A549 (cell line): Measurements from ENCODE around the gene TREX2. TPM values are rescaled to one million over a fixed set of nuclear protein-coding genes. Genes with fewer than 3 reads are reported as not detected.

Experiments
- ATAC-seq, 2 experiments: fragments of 200-7000 bp in 1 of 2; fragments of >200 bp in 1 of 2; cut with Nextera tagmentation in 1 of 2; cut with Tn5 transposase in 1 of 2; 3 replicates each; pipeline versions ENCODE4 v1.8.0 to v1.9.1; 2018 to 2020; ENCODE audit warnings: mild to moderate bottlenecking in 1 of 2, moderate library complexity in 1 of 2
- CTCF ChIA-PET: fragments of 300-600 bp; sonication (Branson Sonifier 250); formaldehyde crosslinking; extraction: SDS; loops from one replicate; lab custom pipeline; 2021; ENCODE audit warnings: antibody characterized with exemption, inconsistent platforms; lab: Yijun Ruan, JAX
- POLR2A ChIA-PET: fragments of 350-600 bp; formaldehyde crosslinking; extraction: SDS; loops from one replicate; lab custom pipeline; 2021; ENCODE audit warnings: antibody characterized with exemption, inconsistent platforms; lab: Yijun Ruan, JAX
- DNase-seq, 2 experiments: peaks; one replicate each; pipeline versions ENCODE4 v3.0.0 to v3.0.0-alpha.2; 2011 to 2016; ENCODE audit warnings: low read depth in 1 of 2, low spot score in 1 of 2
- FAIRE-seq: peaks from 2 replicates; lab custom pipeline; 2011; peaks lifted over from hg19 to GRCh38; lab: Jason Lieb, UNC
- H3K27ac ChIP-seq, 2 experiments: fragments of >200 bp; sonication (Bioruptor Twin); formaldehyde crosslinking; 3 replicates each; pipeline ENCODE4 v1.5.1; 2016 to 2017
- H3K4me1 ChIP-seq: fragments of >200 bp; sonication (Bioruptor Twin); formaldehyde crosslinking; 3 replicates; pipeline ENCODE4 v1.6.1; 2016
- H3K4me2 ChIP-seq: fragments of >200 bp; sonication (Bioruptor Twin); formaldehyde crosslinking; 3 replicates; pipeline ENCODE4 v1.6.1; 2016
- H3K4me3 ChIP-seq: fragments of >200 bp; sonication (Bioruptor Twin); formaldehyde crosslinking; 3 replicates; pipeline ENCODE4 v1.5.1; 2016
- H3K9me3 ChIP-seq: fragments of >200 bp; sonication (Bioruptor Twin); formaldehyde crosslinking; 3 replicates; pipeline ENCODE4 v1.6.1; 2016
- CBX2 ChIP-seq: fragments of 200-600 bp; sonication (generic); IDR thresholded peaks from 2 replicates; pipeline ENCODE4 v1.6.1; 2016; ENCODE audit warnings: low read depth, mild to moderate bottlenecking, borderline replicate concordance
- CEBPB ChIP-seq, 2 experiments: fragments of >200 bp in 1 of 2; sonication (Bioruptor Twin) in 1 of 2; formaldehyde crosslinking in 1 of 2; IDR thresholded peaks; 2 replicates each; pipeline ENCODE4 v1.6.1; 2012 to 2016
- CHD2 ChIP-seq: fragments of 150-350 bp; IDR thresholded peaks from 2 replicates; pipeline ENCODE4 v1.6.1; 2014; ENCODE audit warnings: low read length; ENCODE audit not compliant: partially characterized antibody
- EHMT2 ChIP-seq: fragments of 200-600 bp; sonication (generic); IDR thresholded peaks from 2 replicates; pipeline ENCODE4 v1.6.1; 2016; ENCODE audit warnings: antibody characterized with exemption, low read depth, mild to moderate bottlenecking, moderate library complexity
- FOSL2 ChIP-seq, 2 experiments: fragments of 450-650 bp in 1 of 2; fragments of >200 bp in 1 of 2; sonication (Bioruptor Twin) in 1 of 2; formaldehyde crosslinking; IDR thresholded peaks; 2 replicates each; pipeline versions ENCODE4 v1.5.0 to v1.6.1; 2016 to 2020; ENCODE audit warnings: mild to moderate bottlenecking in 1 of 2, moderate library complexity in 1 of 2
- HOXB13 ChIP-seq: fragments of 250-450 bp; sonication (Bioruptor Pico); IDR thresholded peaks from 2 replicates; pipeline ENCODE4 v1.5.0; 2020; ENCODE audit warnings: low read depth, mild to moderate bottlenecking, moderate library complexity
- JUNB ChIP-seq: fragments of >200 bp; sonication (Bioruptor Twin); formaldehyde crosslinking; IDR thresholded peaks from 2 replicates; pipeline ENCODE4 v1.6.1; 2016
- KDM1A ChIP-seq: fragments of 200-600 bp; sonication (generic); IDR thresholded peaks from 2 replicates; pipeline ENCODE4 v1.6.1; 2016; ENCODE audit warnings: low read depth, mild to moderate bottlenecking
- MAX ChIP-seq: IDR thresholded peaks from 2 replicates; pipeline ENCODE4 v1.6.1; 2012
- MAZ ChIP-seq: fragments of 150-350 bp; IDR thresholded peaks from 2 replicates; pipeline ENCODE4 v1.6.1; 2014; ENCODE audit warnings: antibody characterized with exemption, low read depth, low read length, borderline replicate concordance
- NFE2L2 ChIP-seq: fragments of 150-350 bp; conservative IDR thresholded peaks from 2 replicates; pipeline ENCODE4 v1.6.1; 2014; ENCODE audit warnings: low read length
- NPAS2 ChIP-seq: fragments of 250-450 bp; sonication (Bioruptor Pico); IDR thresholded peaks from 2 replicates; pipeline ENCODE4 v1.8.0; 2022; ENCODE audit warnings: mild to moderate bottlenecking, moderate library complexity, borderline replicate concordance
- POLR2AphosphoS2 ChIP-seq: conservative IDR thresholded peaks from 2 replicates; pipeline ENCODE4 v1.6.1; 2012; ENCODE audit warnings: low read length, improper control_type of control experiment, inconsistent platforms
- RAD21 ChIP-seq, 2 experiments: fragments of >200 bp in 1 of 2; sonication (Bioruptor Twin) in 1 of 2; formaldehyde crosslinking in 1 of 2; IDR thresholded peaks in 1 of 2; conservative IDR thresholded peaks in 1 of 2; 2 replicates in 1 of 2; 3 replicates in 1 of 2; pipeline ENCODE4 v1.6.1; 2012 to 2018; ENCODE audit warnings: inconsistent platforms in 1 of 2
- RFX5 ChIP-seq: fragments of 450-650 bp; IDR thresholded peaks from 2 replicates; pipeline ENCODE4 v1.7.1; 2014; ENCODE audit warnings: antibody characterized with exemption, mild to moderate bottlenecking, moderate library complexity
- SMC3 ChIP-seq: fragments of >200 bp; sonication (Bioruptor Twin); formaldehyde crosslinking; IDR thresholded peaks from 3 replicates; pipeline ENCODE4 v1.6.1; 2018; ENCODE audit warnings: inconsistent platforms
- SREBF2 ChIP-seq: fragments of 450-650 bp; IDR thresholded peaks from 2 replicates; pipeline ENCODE4 v1.6.1; 2014; ENCODE audit warnings: mild to moderate bottlenecking, moderate library complexity
- WGBS: methylation state at CpG from one replicate; pipeline ENCODE4 v1.1.6; 2017; ENCODE audit errors: missing lambda C conversion rate; 5-methylcytosine and 5-hydroxymethylcytosine counted together
- polyA plus RNA-seq, 4 experiments: library from polyadenylated mRNA; depleted of rRNA in 3 of 4; stranded (reverse); fragments of >200 nt; fragmentation: RNase III in 1 of 4; extraction: RNeasy Plus Mini Kit Qiagen cat#74134 plus additional on column Dnase treatment in 1 of 4; gene quantifications; 2 replicates in 3 of 4; 3 replicates in 1 of 4; pipeline ENCODE4 v1.2.3, GENCODE V29; 2011 to 2017
- TF ChIP-seq, protein P1 (sequence below): fragments of >200 bp; sonication (Bioruptor Twin); formaldehyde crosslinking; IDR thresholded peaks from 2 replicates; pipeline ENCODE4 v1.6.1; 2016
- TF ChIP-seq, protein P2 (sequence below): fragments of 200-600 bp; sonication (generic); IDR thresholded peaks from 2 replicates; pipeline ENCODE4 v1.6.1; 2016; ENCODE audit warnings: antibody characterized with exemption, mild to moderate bottlenecking, moderate library complexity
- TF ChIP-seq, protein P3 (sequence below): fragments of >200 bp; sonication (Bioruptor Twin); formaldehyde crosslinking; IDR thresholded peaks from 3 replicates; pipeline ENCODE4 v1.5.1; 2016

TREX2 gene
- polyA plus RNA-seq, 2 of the 4 experiments (the other 2 are of a cell fraction), result 0.27 to 0.99 TPM

GRCh38 chrX:153401133-153401764 is 44.6 kb downstream of the TREX2 start, which contains the start of gene PNMA6E (continued):
- TF ChIP-seq HOXB13 (CRISPR knock-in tag) (no peak), JUNB (no peak), SREBF2 (no peak), CEBPB (IDR thresholded peaks at IDR 0.05) (no peak), NPAS2 (CRISPR knock-in tag) (no peak), KDM1A (no peak), CHD2 (no peak), SMC3 (no peak), FOSL2 (IDR thresholded peaks at IDR 0.05) (no peak), FOSL2 (CRISPR knock-in tag; IDR thresholded peaks at IDR 0.05) (no peak), POLR2AphosphoS2 (no peak), CBX2 (no peak)
- TF ChIP-seq, protein P1, sequence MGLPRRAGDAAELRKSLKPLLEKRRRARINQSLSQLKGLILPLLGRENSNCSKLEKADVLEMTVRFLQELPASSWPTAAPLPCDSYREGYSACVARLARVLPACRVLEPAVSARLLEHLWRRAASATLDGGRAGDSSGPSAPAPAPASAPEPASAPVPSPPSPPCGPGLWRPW, result no peak
- TF ChIP-seq, all 56 proteins: peak for 0

- ChIA-PET POLR2A (no interaction called here), CTCF (interaction anchor here (0.9 kb wide), 1 partner anchor 41 kb away, joined by 3 read pairs; no protein-coding TSS in a partner anchor)
- FAIRE-seq, result no peak
Observed at GRCh38 chrX:153400146-153401132, 45.4 kb downstream of the TREX2 start.

DNA sequence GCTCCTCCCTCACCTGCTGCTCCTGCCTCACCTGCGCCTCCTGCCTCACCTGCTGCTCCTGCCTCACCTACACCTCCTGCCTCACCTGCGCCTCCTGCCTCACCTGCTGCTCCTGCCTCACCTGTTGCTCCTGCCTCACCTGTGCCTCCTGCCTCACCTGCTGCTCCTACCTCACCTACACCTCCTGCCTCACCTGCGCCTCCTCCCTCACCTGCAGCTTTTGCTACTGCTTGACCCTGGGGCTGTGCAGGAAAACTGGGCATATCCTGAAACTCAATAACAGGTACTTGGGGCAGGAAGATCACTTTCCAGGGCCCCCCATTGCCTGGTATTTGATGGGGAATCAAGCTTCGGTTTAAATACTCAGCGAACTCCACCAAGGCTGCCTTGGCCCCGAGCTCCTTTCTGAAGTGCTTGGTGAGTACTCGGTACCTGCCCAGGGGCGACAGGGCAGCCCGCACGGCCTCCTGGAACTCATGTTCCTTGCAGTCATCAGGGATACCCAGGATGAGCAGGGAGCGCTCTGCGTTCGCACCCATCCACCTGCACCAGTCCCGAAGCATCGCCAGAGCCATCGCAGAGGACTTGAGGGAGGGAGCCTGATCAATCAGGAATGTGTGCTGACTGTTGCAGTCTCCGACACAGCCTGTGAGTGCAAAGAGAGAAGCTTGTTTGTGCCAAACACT is 47.4 kb downstream of the TREX2 start:
- Histone ChIP-seq H3K4me1 (no peaks in the 10 kb centered on the region), H3K4me3 (no peak overlapping the region), H3K9me3 (no peaks in the 10 kb centered on the region), H3K27ac (no peak overlapping the region), H3K4me2 (no peak overlapping the region)
- ATAC-seq (no peak), DNase-seq (no peak), FAIRE-seq (no peak)
- ChIA-PET POLR2A (no interaction called here), CTCF (interaction anchor here (1.5 to 1.6 kb wide), 2 partner anchors 13 to 21 kb away, joined by 3 read pairs; no protein-coding TSS in a partner anchor)
- TF ChIP-seq, protein P2, sequence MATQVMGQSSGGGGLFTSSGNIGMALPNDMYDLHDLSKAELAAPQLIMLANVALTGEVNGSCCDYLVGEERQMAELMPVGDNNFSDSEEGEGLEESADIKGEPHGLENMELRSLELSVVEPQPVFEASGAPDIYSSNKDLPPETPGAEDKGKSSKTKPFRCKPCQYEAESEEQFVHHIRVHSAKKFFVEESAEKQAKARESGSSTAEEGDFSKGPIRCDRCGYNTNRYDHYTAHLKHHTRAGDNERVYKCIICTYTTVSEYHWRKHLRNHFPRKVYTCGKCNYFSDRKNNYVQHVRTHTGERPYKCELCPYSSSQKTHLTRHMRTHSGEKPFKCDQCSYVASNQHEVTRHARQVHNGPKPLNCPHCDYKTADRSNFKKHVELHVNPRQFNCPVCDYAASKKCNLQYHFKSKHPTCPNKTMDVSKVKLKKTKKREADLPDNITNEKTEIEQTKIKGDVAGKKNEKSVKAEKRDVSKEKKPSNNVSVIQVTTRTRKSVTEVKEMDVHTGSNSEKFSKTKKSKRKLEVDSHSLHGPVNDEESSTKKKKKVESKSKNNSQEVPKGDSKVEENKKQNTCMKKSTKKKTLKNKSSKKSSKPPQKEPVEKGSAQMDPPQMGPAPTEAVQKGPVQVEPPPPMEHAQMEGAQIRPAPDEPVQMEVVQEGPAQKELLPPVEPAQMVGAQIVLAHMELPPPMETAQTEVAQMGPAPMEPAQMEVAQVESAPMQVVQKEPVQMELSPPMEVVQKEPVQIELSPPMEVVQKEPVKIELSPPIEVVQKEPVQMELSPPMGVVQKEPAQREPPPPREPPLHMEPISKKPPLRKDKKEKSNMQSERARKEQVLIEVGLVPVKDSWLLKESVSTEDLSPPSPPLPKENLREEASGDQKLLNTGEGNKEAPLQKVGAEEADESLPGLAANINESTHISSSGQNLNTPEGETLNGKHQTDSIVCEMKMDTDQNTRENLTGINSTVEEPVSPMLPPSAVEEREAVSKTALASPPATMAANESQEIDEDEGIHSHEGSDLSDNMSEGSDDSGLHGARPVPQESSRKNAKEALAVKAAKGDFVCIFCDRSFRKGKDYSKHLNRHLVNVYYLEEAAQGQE, result no peak
- no peak for TF ChIP-seq NFE2L2
- no peak for TF ChIP-seq MAZ
- 69% methylated on average over 13 of the region's 17 CpGs for WGBS

More at GRCh38 chrX:153400146-153401132, 45.4 kb downstream of the TREX2 start:
- peak overlapping the region; percentile 45; the same call in 2 of the 3 replicates for H3K4me2 ChIP-seq
- H3K27ac ChIP-seq, result no peak overlapping the region
- ATAC-seq (peak; percentile 75 to 94), DNase-seq (peak; percentile 68 to 72)
- TF ChIP-seq RFX5, result no peak
- peak; percentile 25; the same call in 1 of the 2 replicates for TF ChIP-seq MAX
- TF ChIP-seq RAD21 (conservative IDR thresholded peaks at IDR 0.05 in 1 of 2, IDR thresholded peaks at IDR 0.05 in 1 of 2), result peak in 1 of 2 experiments; percentile 32; a peak in 3 of 5 replicates
- TF ChIP-seq EHMT2, result no peak
- TF ChIP-seq, protein P3, sequence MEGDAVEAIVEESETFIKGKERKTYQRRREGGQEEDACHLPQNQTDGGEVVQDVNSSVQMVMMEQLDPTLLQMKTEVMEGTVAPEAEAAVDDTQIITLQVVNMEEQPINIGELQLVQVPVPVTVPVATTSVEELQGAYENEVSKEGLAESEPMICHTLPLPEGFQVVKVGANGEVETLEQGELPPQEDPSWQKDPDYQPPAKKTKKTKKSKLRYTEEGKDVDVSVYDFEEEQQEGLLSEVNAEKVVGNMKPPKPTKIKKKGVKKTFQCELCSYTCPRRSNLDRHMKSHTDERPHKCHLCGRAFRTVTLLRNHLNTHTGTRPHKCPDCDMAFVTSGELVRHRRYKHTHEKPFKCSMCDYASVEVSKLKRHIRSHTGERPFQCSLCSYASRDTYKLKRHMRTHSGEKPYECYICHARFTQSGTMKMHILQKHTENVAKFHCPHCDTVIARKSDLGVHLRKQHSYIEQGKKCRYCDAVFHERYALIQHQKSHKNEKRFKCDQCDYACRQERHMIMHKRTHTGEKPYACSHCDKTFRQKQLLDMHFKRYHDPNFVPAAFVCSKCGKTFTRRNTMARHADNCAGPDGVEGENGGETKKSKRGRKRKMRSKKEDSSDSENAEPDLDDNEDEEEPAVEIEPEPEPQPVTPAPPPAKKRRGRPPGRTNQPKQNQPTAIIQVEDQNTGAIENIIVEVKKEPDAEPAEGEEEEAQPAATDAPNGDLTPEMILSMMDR, result peak; percentile 74
- TF ChIP-seq SMC3, result peak; percentile 27; the same call in 2 of the 3 replicates
- no peaks in the 10 kb centered on the region for H3K4me1 ChIP-seq
- WGBS, result 75% methylated on average over 18 of the region's 60 CpGs
- H3K4me3 ChIP-seq, result no peak overlapping the region
- H3K9me3 ChIP-seq, result no peaks in the 10 kb centered on the region
